Fibroblast of gingiva (primary cell): ENCODE measurements around the gene ANKRD17.
"Not testable (repeated sequence)": the region's sequence is repeated elsewhere in the genome, so short reads cannot be mapped to it uniquely, and the experiment has no call there.

Experiments used
- DNase-seq: peaks from one replicate; pipeline ENCODE4 v3.0.0-alpha.2; 2011; ENCODE audit warnings: low read depth

ANKRD17 gene

GRCh38 chr4:73248416-73248815, 10.2 kb downstream of the ANKRD17 start:
- DNase-seq = no peak

- DNase-seq = no peak
These were observed 11.5 kb downstream of the ANKRD17 start for GRCh38 chr4:73247100-73247499.

- DNase-seq = no peak
These were observed 12.6 kb downstream of the ANKRD17 start for GRCh38 chr4:73245955-73246354.

- DNase-seq = no peak
These were observed 13.5 kb downstream of the ANKRD17 start for GRCh38 chr4:73244945-73245601.

GRCh38 chr4:73237044-73237443, 21.6 kb downstream of the ANKRD17 start:
- DNase-seq = no peak

- DNase-seq = no peak
These were observed 22.4 kb downstream of the ANKRD17 start for GRCh38 chr4:73236151-73236550.

GRCh38 chr4:73234712-73235111, 23.9 kb downstream of the ANKRD17 start:
- DNase-seq = no peak

GRCh38 chr4:73231518-73232487, 26.8 kb downstream of the ANKRD17 start:
- no peak for DNase-seq

GRCh38 chr4:73230865-73231517, 27.6 kb downstream of the ANKRD17 start:
- no peak for DNase-seq

- DNase-seq = not testable (repeated sequence)
These were observed 29.8 kb downstream of the ANKRD17 start for GRCh38 chr4:73228800-73229199.

- DNase-seq = no peak
These were observed 33.7 kb downstream of the ANKRD17 start for GRCh38 chr4:73224886-73225285.

- no peak for DNase-seq
These were observed 35.3 kb downstream of the ANKRD17 start for GRCh38 chr4:73223258-73223650.

GRCh38 chr4:73222466-73223257, 35.9 kb downstream of the ANKRD17 start:
- peak; percentile 93 for DNase-seq

GRCh38 chr4:73221734-73222133, 36.9 kb downstream of the ANKRD17 start:
- no peak for DNase-seq

- DNase-seq = no peak
These were observed 37.8 kb downstream of the ANKRD17 start for GRCh38 chr4:73220815-73221214.

- DNase-seq = no peak
These were observed 44.5 kb downstream of the ANKRD17 start for GRCh38 chr4:73213916-73214653.

GRCh38 chr4:73212982-73213730, 45.4 kb downstream of the ANKRD17 start:
- DNase-seq = no peak

GRCh38 chr4:73211968-73212367, 46.6 kb downstream of the ANKRD17 start:
- no peak for DNase-seq

- no peak for DNase-seq
These were observed 50.2 kb downstream of the ANKRD17 start for GRCh38 chr4:73208376-73208775.

GRCh38 chr4:73206236-73206635, 52.4 kb downstream of the ANKRD17 start:
- DNase-seq = no peak
